GM18870 (cell line): Measurements from ENCODE around the gene PRKCB.
"Not testable (repeated sequence)": the region's sequence is repeated elsewhere in the genome, so short reads cannot be mapped to it uniquely, and the experiment has no call there.

ENCODE experiments used
- ATAC-seq: cut with Tn5 transposase; IDR thresholded peaks from one replicate; pipeline ENCODE4 v1.9.1; 2021; ENCODE audit warnings: moderate library complexity; ENCODE audit not compliant: unreplicated experiment

PRKCB gene

GRCh38 chr16:24075302-24075701 lies 239.5 kb downstream of the PRKCB start:
- ATAC-seq = no peak

- peak; percentile 81 for ATAC-seq
Observed at GRCh38 chr16:24075931-24076716, 240.3 kb downstream of the PRKCB start.

- no peak for ATAC-seq
Observed at GRCh38 chr16:24077292-24077691, 241.5 kb downstream of the PRKCB start.

- no peak for ATAC-seq
Observed at GRCh38 chr16:24077966-24078365, 242.2 kb downstream of the PRKCB start.

- no peak for ATAC-seq
Observed at GRCh38 chr16:24085666-24086065, 249.9 kb downstream of the PRKCB start.

- ATAC-seq = no peak
Observed at GRCh38 chr16:24087891-24088410, 252.2 kb downstream of the PRKCB start.

GRCh38 chr16:24088767-24089166 lies 253.0 kb downstream of the PRKCB start:
- ATAC-seq = no peak

- no peak for ATAC-seq
Observed at GRCh38 chr16:24091125-24091524, 255.3 kb downstream of the PRKCB start.

GRCh38 chr16:24093049-24093448 lies 257.3 kb downstream of the PRKCB start:
- ATAC-seq = no peak

GRCh38 chr16:24094660-24095059 lies 258.9 kb downstream of the PRKCB start:
- ATAC-seq = no peak

- ATAC-seq = no peak
Observed at GRCh38 chr16:24098896-24099295, 263.1 kb downstream of the PRKCB start.

- ATAC-seq = no peak
Observed at GRCh38 chr16:24101431-24101830, 265.6 kb downstream of the PRKCB start.

- no peak for ATAC-seq
Observed at GRCh38 chr16:24102209-24102660, 266.5 kb downstream of the PRKCB start.

GRCh38 chr16:24105471-24105870 lies 269.7 kb downstream of the PRKCB start:
- not testable (repeated sequence) for ATAC-seq

GRCh38 chr16:24108090-24108489 lies 272.3 kb downstream of the PRKCB start:
- not testable (repeated sequence) for ATAC-seq

- ATAC-seq = no peak
Observed at GRCh38 chr16:24111724-24112302, 276.0 kb downstream of the PRKCB start.

- ATAC-seq = no peak
Observed at GRCh38 chr16:24113115-24113745, 277.4 kb downstream of the PRKCB start.

GRCh38 chr16:24114876-24115275 lies 279.1 kb downstream of the PRKCB start:
- no peak for ATAC-seq

GRCh38 chr16:24116046-24116776 lies 280.4 kb downstream of the PRKCB start:
- no peak for ATAC-seq

- no peak for ATAC-seq
Observed at GRCh38 chr16:24116989-24117388, 281.2 kb downstream of the PRKCB start.

- no peak for ATAC-seq
Observed at GRCh38 chr16:24117680-24118079, 281.9 kb downstream of the PRKCB start.
